Suprapubic skin (tissue), 3 donors: ENCODE data around the gene TXNDC11.

ENCODE experiments used
- POLR2A ChIP-seq, 2 donors: fragments of 450-650 bp; IDR thresholded peaks; one replicate each; pipeline ENCODE4 v1.6.1; 2017; ENCODE audit warnings: antibody characterized with exemption in 2 of 2, mild to moderate bottlenecking in 2 of 2, moderate library complexity in 2 of 2
- TF ChIP-seq, protein P1 (sequence below), 2 donors: fragments of 200-600 bp in 1 of 2; fragments of 450-650 bp in 1 of 2; sonication (generic) in 1 of 2; IDR thresholded peaks; one replicate each; pipeline ENCODE4 v1.5.1; 2016 to 2019; ENCODE audit warnings: antibody characterized with exemption in 2 of 2, mild to moderate bottlenecking in 1 of 2, moderate library complexity in 1 of 2

DNA sequence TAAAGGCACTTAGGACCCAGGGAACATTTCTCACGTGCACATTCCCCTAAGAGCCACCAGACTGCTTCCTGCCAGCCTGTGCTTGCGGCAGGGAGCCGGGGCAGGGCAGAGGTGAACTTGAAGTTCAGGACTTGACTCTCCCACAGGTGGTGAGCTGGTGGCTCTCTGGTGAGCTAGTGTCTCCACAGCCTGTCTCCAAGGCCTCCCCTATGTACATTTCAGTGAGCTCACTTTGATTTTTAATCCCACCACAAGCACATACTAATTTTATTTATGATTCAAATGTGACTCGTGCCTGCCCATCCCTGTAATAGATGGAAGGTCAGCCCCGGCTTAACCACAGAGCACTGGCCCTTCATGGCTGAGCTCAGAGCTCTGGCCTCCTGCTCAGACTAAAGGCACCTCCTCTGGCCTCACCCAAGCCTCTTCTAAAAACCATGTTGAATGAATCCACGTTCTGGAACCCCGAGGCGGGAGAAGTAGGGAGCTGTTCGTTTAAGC is 65.2 kb downstream of the TXNDC11 start:
- TF ChIP-seq, protein P1, sequence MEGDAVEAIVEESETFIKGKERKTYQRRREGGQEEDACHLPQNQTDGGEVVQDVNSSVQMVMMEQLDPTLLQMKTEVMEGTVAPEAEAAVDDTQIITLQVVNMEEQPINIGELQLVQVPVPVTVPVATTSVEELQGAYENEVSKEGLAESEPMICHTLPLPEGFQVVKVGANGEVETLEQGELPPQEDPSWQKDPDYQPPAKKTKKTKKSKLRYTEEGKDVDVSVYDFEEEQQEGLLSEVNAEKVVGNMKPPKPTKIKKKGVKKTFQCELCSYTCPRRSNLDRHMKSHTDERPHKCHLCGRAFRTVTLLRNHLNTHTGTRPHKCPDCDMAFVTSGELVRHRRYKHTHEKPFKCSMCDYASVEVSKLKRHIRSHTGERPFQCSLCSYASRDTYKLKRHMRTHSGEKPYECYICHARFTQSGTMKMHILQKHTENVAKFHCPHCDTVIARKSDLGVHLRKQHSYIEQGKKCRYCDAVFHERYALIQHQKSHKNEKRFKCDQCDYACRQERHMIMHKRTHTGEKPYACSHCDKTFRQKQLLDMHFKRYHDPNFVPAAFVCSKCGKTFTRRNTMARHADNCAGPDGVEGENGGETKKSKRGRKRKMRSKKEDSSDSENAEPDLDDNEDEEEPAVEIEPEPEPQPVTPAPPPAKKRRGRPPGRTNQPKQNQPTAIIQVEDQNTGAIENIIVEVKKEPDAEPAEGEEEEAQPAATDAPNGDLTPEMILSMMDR (IDR thresholded peaks at IDR 0.05): no peak
- no peak for TF ChIP-seq POLR2A (IDR thresholded peaks at IDR 0.05)
